Measurements from ENCODE around the gene AQP2.
A peak's percentile ranks its signal among the peaks of the same experiment; 100 is the strongest.

Gene AQP2

DNA sequence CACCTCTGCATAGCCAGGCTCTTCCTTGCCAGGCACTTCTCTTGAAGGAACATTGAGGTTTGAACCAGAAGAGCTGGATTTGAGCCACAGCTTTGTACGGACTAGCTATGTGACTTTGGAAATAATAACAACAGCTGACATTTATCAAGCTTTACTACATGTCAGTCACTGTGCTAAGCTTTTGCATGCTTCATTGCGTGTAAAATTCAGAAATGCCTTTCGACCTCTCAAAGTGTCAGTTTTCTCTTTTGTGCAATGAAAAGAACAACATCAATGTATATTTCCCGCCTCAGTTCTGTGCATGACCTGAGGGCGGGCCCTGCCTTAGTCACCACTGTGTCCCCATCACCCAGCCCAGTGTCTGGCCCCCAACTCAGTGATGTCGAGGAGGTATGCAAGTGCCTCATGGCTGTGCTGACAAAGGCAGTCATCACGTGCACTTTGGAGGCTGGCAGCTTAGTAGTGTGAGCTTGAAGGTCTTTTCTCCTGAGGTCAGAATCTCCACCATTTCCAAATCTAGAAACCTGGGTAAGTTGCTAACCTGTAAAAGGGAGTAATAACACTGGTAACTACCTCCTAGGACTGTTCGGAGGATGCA is 17.9 kb upstream of the AQP2 start:
- Histone ChIP-seq H3K9ac (ENCODE audit: low read length) (no peak overlapping the region), H3K27me3 (replicated peaks; ENCODE audit: control insufficient read depth, insufficient read depth, low read length) (no peaks in the 10 kb centered on the region), H3K36me3 (ENCODE audit: control insufficient read depth, insufficient read depth, low read length, severe bottlenecking) (no peaks in the 10 kb centered on the region), H3K4me3 (ENCODE audit: low read length) (no peak overlapping the region), H3K4me1 (ENCODE audit: control insufficient read depth, insufficient read depth, low read length) (peaks cover 12% of the 10 kb centered on the region), H3K9me3 (ENCODE audit: control insufficient read depth, low read length) (no peaks in the 10 kb centered on the region)
- DNase-seq (ENCODE audit: low read depth), result no peak

DNA sequence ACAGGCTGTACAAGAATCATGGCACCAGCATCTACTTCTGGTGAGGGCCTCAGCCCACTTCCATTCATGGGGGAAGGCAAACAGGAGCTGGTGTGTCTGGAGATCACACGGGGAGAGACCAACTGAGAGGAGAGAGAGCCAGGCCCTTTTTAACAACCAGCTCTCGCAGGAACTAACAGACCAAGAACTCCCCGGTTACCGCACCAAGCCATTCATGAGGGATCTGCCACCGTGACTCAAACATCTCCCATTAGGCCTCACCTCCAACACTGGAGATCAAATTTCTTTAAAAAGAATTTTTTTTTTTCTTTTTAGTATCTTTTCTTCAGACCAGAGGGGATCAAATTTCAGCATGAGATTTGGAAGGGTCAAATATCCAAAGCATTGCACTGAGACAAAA is 16.7 kb upstream of the AQP2 start:
- no peaks in the 10 kb centered on the region for H3K36me3 ChIP-seq (ENCODE audit: control insufficient read depth, insufficient read depth, low read length, severe bottlenecking)
- peak; percentile 58 for DNase-seq (ENCODE audit: low read depth)
- no peak overlapping the region for H3K9ac ChIP-seq (ENCODE audit: low read length)
- H3K9me3 ChIP-seq (ENCODE audit: control insufficient read depth, low read length), result no peaks in the 10 kb centered on the region
- H3K4me1 ChIP-seq (ENCODE audit: control insufficient read depth, insufficient read depth, low read length), result peaks cover 17% of the 10 kb centered on the region
- H3K27me3 ChIP-seq (replicated peaks; ENCODE audit: control insufficient read depth, insufficient read depth, low read length), result no peaks in the 10 kb centered on the region
- H3K4me3 ChIP-seq (ENCODE audit: low read length), result no peak overlapping the region

DNA sequence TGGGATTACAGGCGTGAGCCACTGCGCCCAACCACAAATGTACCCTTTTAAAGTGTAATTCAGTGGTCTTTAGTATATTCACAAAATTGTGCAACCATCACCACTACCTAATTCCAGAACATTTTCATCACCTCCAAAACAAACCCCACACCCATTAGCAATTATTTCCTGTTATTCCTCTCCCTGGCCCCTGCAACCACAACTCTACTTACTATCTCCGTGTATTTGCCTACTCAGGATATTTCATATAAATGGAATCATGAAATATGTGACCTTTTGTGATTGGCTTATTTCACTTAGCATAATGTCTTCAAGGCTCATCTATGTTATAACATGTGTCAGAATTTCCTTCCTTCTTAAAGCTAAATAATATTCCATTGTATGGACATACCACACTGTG is 16.0 kb upstream of the AQP2 start:
- no peaks in the 10 kb centered on the region for H3K9me3 ChIP-seq (ENCODE audit: control insufficient read depth, low read length)
- DNase-seq (ENCODE audit: low read depth), result no peak

DNA sequence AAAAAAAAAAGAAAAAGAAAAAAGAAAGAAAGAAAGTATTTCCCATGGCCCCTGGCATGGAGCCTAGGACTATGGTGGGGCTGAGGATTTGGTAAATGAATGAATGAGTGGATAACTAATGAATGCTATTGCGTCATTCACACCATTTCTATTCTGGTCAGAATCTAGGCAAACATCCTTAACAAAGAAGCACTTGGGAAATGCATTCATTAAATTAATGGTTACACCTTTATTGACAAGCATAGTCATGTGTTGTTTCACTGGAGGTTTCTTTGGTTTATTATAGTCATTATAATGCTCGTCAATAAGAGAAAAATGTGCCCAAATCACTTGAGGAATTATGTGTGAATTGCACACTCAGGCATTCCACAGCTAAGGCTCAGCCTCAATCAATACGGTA is 13.6 kb upstream of the AQP2 start:
- H3K4me1 ChIP-seq (ENCODE audit: control insufficient read depth, insufficient read depth, low read length), result peaks cover 19% of the 10 kb centered on the region
- H3K36me3 ChIP-seq (ENCODE audit: control insufficient read depth, insufficient read depth, low read length, severe bottlenecking), result no peaks in the 10 kb centered on the region
- no peaks in the 10 kb centered on the region for H3K27me3 ChIP-seq (replicated peaks; ENCODE audit: control insufficient read depth, insufficient read depth, low read length)
- H3K9ac ChIP-seq (ENCODE audit: low read length), result no peak overlapping the region
- H3K4me3 ChIP-seq (ENCODE audit: low read length), result no peak overlapping the region
- no peaks in the 10 kb centered on the region for H3K9me3 ChIP-seq (ENCODE audit: control insufficient read depth, low read length)
- DNase-seq (ENCODE audit: low read depth), result no peak

More for the DNA sequence above, 16.0 kb upstream of the AQP2 start:
- no peak overlapping the region for H3K4me3 ChIP-seq (ENCODE audit: low read length)
- H3K4me1 ChIP-seq (ENCODE audit: control insufficient read depth, insufficient read depth, low read length), result peaks cover 19% of the 10 kb centered on the region
- no peaks in the 10 kb centered on the region for H3K27me3 ChIP-seq (replicated peaks; ENCODE audit: control insufficient read depth, insufficient read depth, low read length)
- no peak overlapping the region for H3K9ac ChIP-seq (ENCODE audit: low read length)
- no peaks in the 10 kb centered on the region for H3K36me3 ChIP-seq (ENCODE audit: control insufficient read depth, insufficient read depth, low read length, severe bottlenecking)

DNA sequence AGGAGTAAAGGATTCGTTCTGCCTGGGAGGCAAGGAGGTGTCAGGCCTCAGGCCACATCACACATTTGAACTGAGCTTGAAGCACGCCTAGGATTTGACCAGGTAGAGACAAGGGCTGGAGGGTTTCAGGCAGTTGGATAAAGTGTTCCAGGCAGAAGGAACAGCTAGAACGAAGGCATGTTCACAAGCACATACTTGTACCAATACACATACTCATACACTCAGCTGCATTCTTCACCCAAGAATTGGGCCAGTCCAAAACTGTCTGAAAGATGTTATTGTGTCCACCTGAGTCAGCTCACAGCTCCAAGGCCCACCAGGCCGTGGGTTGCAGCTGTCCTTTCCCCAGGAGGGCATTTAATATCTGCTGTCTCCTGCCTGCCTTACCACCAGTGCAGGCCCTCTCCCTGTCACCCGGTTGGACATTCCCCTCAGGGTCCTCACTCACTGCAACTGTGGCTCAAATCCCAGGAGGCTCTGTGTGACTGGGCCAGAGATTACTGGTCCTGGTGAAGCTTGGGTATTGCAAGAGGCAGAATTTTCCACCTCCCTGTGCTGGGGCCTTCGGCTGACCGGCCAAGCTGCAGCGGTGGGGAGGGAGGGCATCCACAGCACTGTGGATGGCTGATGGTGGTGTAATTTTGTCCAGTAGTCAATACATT is 12.8 kb upstream of the AQP2 start:
- no peaks in the 10 kb centered on the region for H3K36me3 ChIP-seq (ENCODE audit: control insufficient read depth, insufficient read depth, low read length, severe bottlenecking)
- H3K9ac ChIP-seq (ENCODE audit: low read length), result no peak overlapping the region
- H3K4me1 ChIP-seq (ENCODE audit: control insufficient read depth, insufficient read depth, low read length), result peaks cover 19% of the 10 kb centered on the region
- no peak for DNase-seq (ENCODE audit: low read depth)
- H3K27me3 ChIP-seq (replicated peaks; ENCODE audit: control insufficient read depth, insufficient read depth, low read length), result no peaks in the 10 kb centered on the region
- H3K4me3 ChIP-seq (ENCODE audit: low read length), result no peak overlapping the region
- H3K9me3 ChIP-seq (ENCODE audit: control insufficient read depth, low read length), result no peaks in the 10 kb centered on the region

DNA sequence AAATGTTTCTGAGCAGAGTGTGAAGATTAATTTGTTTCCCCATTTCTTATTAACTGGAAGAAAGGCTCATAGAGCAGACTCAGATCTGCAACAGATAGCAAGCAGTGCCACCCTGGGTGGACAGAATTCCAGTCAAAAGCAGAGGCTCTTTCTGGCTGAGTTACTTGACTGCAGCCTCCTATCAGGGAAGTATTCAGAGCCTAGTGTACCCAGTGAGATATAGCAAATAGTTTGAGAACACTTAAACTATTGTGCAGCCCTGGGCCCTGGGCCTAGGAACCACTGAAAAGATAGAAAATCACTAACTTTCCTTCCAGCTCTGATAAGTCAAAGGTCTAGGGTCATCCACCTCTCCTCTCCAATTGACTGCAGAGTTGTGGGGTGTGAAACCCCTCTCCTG is 11.2 kb upstream of the AQP2 start:
- no peak for DNase-seq (ENCODE audit: low read depth)
- H3K36me3 ChIP-seq (ENCODE audit: control insufficient read depth, insufficient read depth, low read length, severe bottlenecking), result no peaks in the 10 kb centered on the region
- peaks cover 19% of the 10 kb centered on the region for H3K4me1 ChIP-seq (ENCODE audit: control insufficient read depth, insufficient read depth, low read length)
- H3K4me3 ChIP-seq (ENCODE audit: low read length), result no peak overlapping the region
- no peak overlapping the region for H3K9ac ChIP-seq (ENCODE audit: low read length)
- H3K27me3 ChIP-seq (replicated peaks; ENCODE audit: control insufficient read depth, insufficient read depth, low read length), result no peaks in the 10 kb centered on the region
- H3K9me3 ChIP-seq (ENCODE audit: control insufficient read depth, low read length), result no peaks in the 10 kb centered on the region

DNA sequence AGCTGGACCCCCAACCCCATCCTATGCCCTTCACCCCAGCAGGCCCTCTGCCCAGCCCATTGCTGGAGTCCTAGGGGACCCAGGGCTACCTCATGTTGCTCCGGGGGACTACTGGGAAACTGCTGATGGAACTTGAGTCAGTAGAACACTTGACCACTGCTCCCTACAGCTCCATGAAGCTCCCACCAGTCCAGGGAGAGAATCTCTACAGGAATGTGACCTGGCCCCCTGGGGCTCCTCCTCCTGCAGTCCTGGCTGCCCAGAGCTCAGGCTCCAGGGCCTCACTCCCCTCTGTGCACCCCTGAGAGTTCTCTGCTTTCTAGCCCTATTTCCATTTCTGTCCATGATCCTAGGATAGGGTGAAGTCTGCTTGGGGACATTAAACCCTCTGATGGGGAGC is 10.8 kb upstream of the AQP2 start:
- Histone ChIP-seq H3K4me1 (ENCODE audit: control insufficient read depth, insufficient read depth, low read length) (peaks cover 22% of the 10 kb centered on the region), H3K9ac (ENCODE audit: low read length) (no peak overlapping the region), H3K4me3 (ENCODE audit: low read length) (no peak overlapping the region), H3K9me3 (ENCODE audit: control insufficient read depth, low read length) (no peaks in the 10 kb centered on the region), H3K36me3 (ENCODE audit: control insufficient read depth, insufficient read depth, low read length, severe bottlenecking) (no peaks in the 10 kb centered on the region), H3K27me3 (replicated peaks; ENCODE audit: control insufficient read depth, insufficient read depth, low read length) (no peaks in the 10 kb centered on the region)
- DNase-seq (ENCODE audit: low read depth), result no peak

DNA sequence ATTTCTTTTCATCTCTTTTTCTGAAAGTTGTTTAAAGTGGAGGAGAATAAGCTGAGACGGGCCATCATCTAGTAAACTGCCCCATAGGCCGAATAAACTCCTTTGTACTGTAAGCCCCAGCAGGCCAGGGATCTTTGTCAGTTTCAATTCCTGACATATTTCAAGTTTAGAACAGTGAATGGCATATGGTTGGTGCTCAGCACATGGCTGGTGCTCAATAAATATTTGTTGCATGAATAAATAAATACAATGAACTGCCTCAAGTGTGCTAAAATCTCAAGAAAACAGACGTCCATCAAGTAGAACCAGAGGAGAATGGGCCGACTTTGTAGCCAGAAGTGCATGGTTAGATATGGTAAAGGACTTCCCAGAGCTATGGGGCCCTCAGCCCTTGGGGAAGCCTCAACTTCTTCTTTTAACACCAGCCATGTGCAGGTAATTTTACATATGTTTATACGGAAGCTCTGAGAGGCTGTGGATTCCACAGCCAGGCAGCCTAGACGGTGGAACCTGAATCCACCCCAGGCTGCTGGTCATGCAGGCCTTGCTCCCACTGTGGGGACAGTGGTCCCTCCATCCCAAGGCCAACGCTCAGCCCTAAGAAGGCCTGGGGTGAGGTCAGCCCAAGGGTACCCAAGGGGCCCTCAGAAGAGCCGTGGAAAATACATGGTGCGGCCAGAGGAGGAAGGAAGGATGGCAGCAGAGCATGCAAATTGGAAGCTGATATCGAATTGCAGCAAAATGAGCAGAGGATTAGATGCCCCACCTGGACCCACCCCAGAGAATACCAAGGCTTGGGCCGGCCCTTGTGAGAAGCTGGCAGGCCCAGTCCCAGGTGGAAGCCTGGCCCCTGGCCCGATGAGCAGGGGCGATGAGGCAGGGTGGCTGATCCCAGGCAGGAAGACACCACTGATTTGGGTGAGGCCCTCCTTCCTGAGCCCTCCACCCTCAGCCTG is 8.7 kb upstream of the AQP2 start:
- H3K9ac ChIP-seq (ENCODE audit: low read length), result no peak overlapping the region
- no peaks in the 10 kb centered on the region for H3K27me3 ChIP-seq (replicated peaks; ENCODE audit: control insufficient read depth, insufficient read depth, low read length)
- H3K36me3 ChIP-seq (ENCODE audit: control insufficient read depth, insufficient read depth, low read length, severe bottlenecking), result no peaks in the 10 kb centered on the region
- no peak for DNase-seq (ENCODE audit: low read depth)
- H3K4me1 ChIP-seq (ENCODE audit: control insufficient read depth, insufficient read depth, low read length), result peaks cover 40% of the 10 kb centered on the region
- H3K4me3 ChIP-seq (ENCODE audit: low read length), result no peak overlapping the region
- H3K9me3 ChIP-seq (ENCODE audit: control insufficient read depth, low read length), result no peaks in the 10 kb centered on the region

DNA sequence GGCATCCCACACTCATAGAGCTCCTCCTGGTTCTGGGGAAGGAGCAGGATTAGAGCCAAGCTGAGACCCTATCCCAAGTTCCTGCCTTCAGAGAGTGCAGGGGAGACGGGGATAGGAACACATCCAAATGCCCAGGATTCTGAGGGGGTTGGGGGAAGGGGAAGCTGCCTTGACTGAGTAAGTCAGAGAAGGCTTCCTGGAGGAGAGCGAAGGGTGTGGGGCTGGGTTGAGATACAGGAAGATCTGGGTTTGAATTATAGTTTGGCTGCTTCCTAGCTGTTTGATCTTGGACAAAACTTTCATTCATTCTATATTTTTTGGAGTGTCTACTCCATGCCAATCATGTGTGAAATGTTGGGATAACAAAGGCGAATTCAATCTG is 8.0 kb upstream of the AQP2 start:
- Histone ChIP-seq H3K4me3 (ENCODE audit: low read length) (no peak overlapping the region), H3K27me3 (replicated peaks; ENCODE audit: control insufficient read depth, insufficient read depth, low read length) (no peaks in the 10 kb centered on the region), H3K9me3 (ENCODE audit: control insufficient read depth, low read length) (no peaks in the 10 kb centered on the region), H3K4me1 (ENCODE audit: control insufficient read depth, insufficient read depth, low read length) (peaks cover 39% of the 10 kb centered on the region), H3K9ac (ENCODE audit: low read length) (no peak overlapping the region), H3K36me3 (ENCODE audit: control insufficient read depth, insufficient read depth, low read length, severe bottlenecking) (no peaks in the 10 kb centered on the region)
- DNase-seq (ENCODE audit: low read depth), result no peak

DNA sequence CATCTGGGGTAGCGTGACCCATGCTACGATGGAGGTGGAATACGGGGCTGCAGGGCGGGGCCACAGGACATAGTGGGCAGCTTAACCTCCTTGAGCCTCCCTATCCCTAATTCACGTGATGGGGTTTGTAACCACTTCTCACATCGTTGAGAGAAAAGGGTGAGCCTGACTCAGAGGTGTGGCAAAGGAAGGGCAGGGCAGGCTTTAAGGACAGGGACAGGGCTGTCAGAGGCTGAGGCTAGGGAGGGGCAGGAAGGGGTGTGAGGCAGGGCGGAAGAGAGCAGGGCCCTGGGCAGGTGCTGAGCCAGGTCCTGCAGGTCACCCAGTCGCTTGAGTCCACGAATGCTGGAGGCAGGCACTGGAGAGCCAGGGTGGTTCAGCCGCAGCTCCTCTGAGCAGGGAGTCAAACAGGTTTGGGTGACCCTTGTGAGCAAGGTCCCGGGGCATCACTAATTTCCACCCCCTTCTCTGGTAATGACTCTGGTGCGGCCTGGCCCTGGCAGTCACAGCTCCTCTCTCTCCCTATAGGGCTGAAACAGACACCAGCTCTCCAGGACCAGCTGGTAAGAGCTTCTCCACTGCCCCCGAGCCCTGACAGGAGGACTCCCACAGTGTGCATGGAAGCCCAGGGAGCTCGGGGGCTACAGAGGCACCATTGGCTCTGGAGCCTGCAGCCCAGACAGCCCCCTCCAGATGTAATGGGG is 7.5 kb upstream of the AQP2 start:
- Histone ChIP-seq H3K9ac (ENCODE audit: low read length) (no peak overlapping the region), H3K4me1 (ENCODE audit: control insufficient read depth, insufficient read depth, low read length) (peaks cover 34% of the 10 kb centered on the region), H3K27me3 (replicated peaks; ENCODE audit: control insufficient read depth, insufficient read depth, low read length) (no peaks in the 10 kb centered on the region), H3K4me3 (ENCODE audit: low read length) (no peak overlapping the region), H3K36me3 (ENCODE audit: control insufficient read depth, insufficient read depth, low read length, severe bottlenecking) (no peaks in the 10 kb centered on the region), H3K9me3 (ENCODE audit: control insufficient read depth, low read length) (no peaks in the 10 kb centered on the region)
- DNase-seq (ENCODE audit: low read depth), result no peak

DNA sequence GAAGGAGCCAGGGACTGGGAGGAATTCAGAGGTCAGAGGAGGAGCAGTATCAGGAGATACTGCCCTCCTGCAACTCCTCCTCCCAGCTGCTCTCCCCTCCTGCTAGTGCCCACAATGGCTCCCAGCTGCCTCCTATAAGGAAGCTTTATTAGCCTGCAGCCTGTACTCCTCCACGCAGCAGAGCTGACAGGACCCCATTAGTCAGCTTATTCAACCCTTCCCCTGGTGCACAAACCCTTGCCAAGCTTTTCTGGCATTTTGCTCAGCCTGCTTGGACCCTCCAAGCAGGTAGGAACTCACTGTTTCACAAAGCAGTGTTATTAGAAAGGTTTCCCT is 6.9 kb upstream of the AQP2 start:
- no peak for DNase-seq (ENCODE audit: low read depth)
- Histone ChIP-seq H3K9ac (ENCODE audit: low read length) (no peak overlapping the region), H3K4me1 (ENCODE audit: control insufficient read depth, insufficient read depth, low read length) (peaks cover 33% of the 10 kb centered on the region), H3K4me3 (ENCODE audit: low read length) (no peak overlapping the region), H3K27me3 (replicated peaks; ENCODE audit: control insufficient read depth, insufficient read depth, low read length) (no peaks in the 10 kb centered on the region), H3K36me3 (ENCODE audit: control insufficient read depth, insufficient read depth, low read length, severe bottlenecking) (no peaks in the 10 kb centered on the region), H3K9me3 (ENCODE audit: control insufficient read depth, low read length) (no peaks in the 10 kb centered on the region)

All from adipocyte (in vitro differentiated cells).